Activated naive CD4-positive, alpha-beta T cell (primary cell): Measurements from ENCODE around the gene DHCR24.

ENCODE experiments used
- DNase-seq, 4 experiments: peaks; one replicate each; lab custom pipeline; 2025; lab: John Stamatoyannopoulos, UW

Gene DHCR24

GRCh38 chr1:54865238-54866073 lies 21.5 kb downstream of the DHCR24 start:
- no peak for DNase-seq

GRCh38 chr1:54864460-54865208 lies 22.4 kb downstream of the DHCR24 start:
- DNase-seq = no peak

GRCh38 chr1:54863267-54863665 lies 23.7 kb downstream of the DHCR24 start:
- no peak for DNase-seq

GRCh38 chr1:54861070-54861761 lies 25.8 kb downstream of the DHCR24 start:
- no peak for DNase-seq

- DNase-seq = no peak
Measured at GRCh38 chr1:54859700-54860391, 27.1 kb downstream of the DHCR24 start.

GRCh38 chr1:54857746-54858561 lies 29.0 kb downstream of the DHCR24 start:
- DNase-seq = no peak

GRCh38 chr1:54857141-54857540 lies 29.9 kb downstream of the DHCR24 start:
- DNase-seq = no peak

- no peak for DNase-seq
Measured at GRCh38 chr1:54854381-54855020, 32.5 kb downstream of the DHCR24 start.

- no peak for DNase-seq
Measured at GRCh38 chr1:54853793-54854370, 33.1 kb downstream of the DHCR24 start.

GRCh38 chr1:54853096-54853792 lies 33.8 kb downstream of the DHCR24 start:
- DNase-seq = no peak

GRCh38 chr1:54851936-54852524 lies 35.0 kb downstream of the DHCR24 start:
- no peak for DNase-seq

- DNase-seq = no peak
Measured at GRCh38 chr1:54851406-54851805, 35.6 kb downstream of the DHCR24 start.

- no peak for DNase-seq
Measured at GRCh38 chr1:54850737-54851136, 36.3 kb downstream of the DHCR24 start.

- no peak for DNase-seq
Measured at GRCh38 chr1:54850069-54850730, 36.8 kb downstream of the DHCR24 start.

GRCh38 chr1:54849219-54850068 lies 37.6 kb downstream of the DHCR24 start:
- no peak for DNase-seq

GRCh38 chr1:54848134-54848948 lies 38.7 kb downstream of the DHCR24 start:
- no peak for DNase-seq

- DNase-seq = no peak
Measured at GRCh38 chr1:54846716-54847284, 40.2 kb downstream of the DHCR24 start.
